Cortex of kidney (tissue), 1 donor: ENCODE results near the gene PEAK1.
"Not testable (repeated sequence)": the region's sequence is repeated elsewhere in the genome, so short reads cannot be mapped to it uniquely, and the experiment has no call there.

ENCODE experiments used
- DNase-seq: peaks from one replicate; lab custom pipeline; 2025; lab: John Stamatoyannopoulos, UW

Gene PEAK1

GRCh38 chr15:77176148-77176547, 243.8 kb downstream of the PEAK1 start:
- DNase-seq, result not testable (repeated sequence)

- DNase-seq, result no peak
These were observed 246.4 kb downstream of the PEAK1 start for GRCh38 chr15:77173487-77173886.

- DNase-seq, result no peak
These were observed 248.5 kb downstream of the PEAK1 start for GRCh38 chr15:77171221-77171967.

GRCh38 chr15:77168616-77169015, 251.3 kb downstream of the PEAK1 start:
- DNase-seq, result no peak

- no peak for DNase-seq
These were observed 251.8 kb downstream of the PEAK1 start for GRCh38 chr15:77168141-77168540.

- DNase-seq, result no peak
These were observed 252.5 kb downstream of the PEAK1 start for GRCh38 chr15:77167406-77167805.

- no peak for DNase-seq
These were observed 256.0 kb downstream of the PEAK1 start for GRCh38 chr15:77163781-77164384.

GRCh38 chr15:77162872-77163633, 256.9 kb downstream of the PEAK1 start:
- DNase-seq, result no peak

GRCh38 chr15:77160562-77161478, 259.1 kb downstream of the PEAK1 start:
- no peak for DNase-seq

- DNase-seq, result not testable (repeated sequence)
These were observed 263.9 kb downstream of the PEAK1 start for GRCh38 chr15:77156000-77156399.

GRCh38 chr15:77148191-77148590, 271.7 kb downstream of the PEAK1 start:
- no peak for DNase-seq

- DNase-seq, result no peak
These were observed 274.5 kb downstream of the PEAK1 start for GRCh38 chr15:77145370-77145769.

- DNase-seq, result no peak
These were observed 275.3 kb downstream of the PEAK1 start for GRCh38 chr15:77144492-77145070.

GRCh38 chr15:77144026-77144425, 275.9 kb downstream of the PEAK1 start:
- no peak for DNase-seq

GRCh38 chr15:77143616-77144015, 276.3 kb downstream of the PEAK1 start:
- DNase-seq, result no peak

- DNase-seq, result no peak
These were observed 276.7 kb downstream of the PEAK1 start for GRCh38 chr15:77143191-77143590.

- DNase-seq, result no peak
These were observed 279.7 kb downstream of the PEAK1 start for GRCh38 chr15:77140220-77140619.

- DNase-seq, result no peak
These were observed 280.6 kb downstream of the PEAK1 start for GRCh38 chr15:77139312-77139711.

- DNase-seq, result no peak
These were observed 281.8 kb downstream of the PEAK1 start for GRCh38 chr15:77138167-77138522.

- DNase-seq, result no peak
These were observed 284.7 kb downstream of the PEAK1 start for GRCh38 chr15:77135181-77135580.

- DNase-seq, result no peak
These were observed 289.5 kb downstream of the PEAK1 start for GRCh38 chr15:77130315-77130930.
